Lower leg skin (tissue), 3 donors: ENCODE results near the gene HSH2D.
"Not testable (repeated sequence)": the region's sequence is repeated elsewhere in the genome, so short reads cannot be mapped to it uniquely, and the experiment has no call there.

Experiments used
- POLR2A ChIP-seq, 2 donors: fragments of 450-650 bp; IDR thresholded peaks; one replicate each; pipeline ENCODE4 v1.6.1; 2016 to 2017; ENCODE audit warnings: antibody characterized with exemption in 2 of 2, mild to moderate bottlenecking in 1 of 2, moderate library complexity in 1 of 2
- TF ChIP-seq, protein P1 (sequence below), 3 donors: fragments of 450-650 bp; IDR thresholded peaks; one replicate each; pipeline ENCODE4 v1.5.1; 2016; ENCODE audit warnings: antibody characterized with exemption in 3 of 3, mild to moderate bottlenecking in 3 of 3, moderate library complexity in 2 of 3

DNA sequence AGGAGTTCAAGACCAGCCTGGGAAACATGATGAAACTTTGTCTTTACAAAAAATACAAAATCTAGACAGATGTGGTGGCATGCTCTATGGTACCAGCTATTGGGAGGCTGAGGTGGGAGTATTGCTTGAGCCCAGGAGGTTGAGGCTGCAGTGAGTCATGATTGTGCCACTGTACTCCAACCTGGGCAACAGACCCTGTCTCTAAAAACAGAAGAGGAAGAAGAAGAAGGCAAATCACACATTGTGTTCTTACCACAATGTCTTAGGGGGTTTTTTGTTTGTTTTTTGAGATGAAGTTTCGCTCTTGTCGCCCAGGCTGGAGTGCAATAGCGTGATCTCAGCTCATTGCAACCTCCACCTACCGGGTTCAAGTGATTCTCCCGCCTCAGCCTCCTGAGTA lies 35.4 kb downstream of the HSH2D start:
- TF ChIP-seq, protein P1, sequence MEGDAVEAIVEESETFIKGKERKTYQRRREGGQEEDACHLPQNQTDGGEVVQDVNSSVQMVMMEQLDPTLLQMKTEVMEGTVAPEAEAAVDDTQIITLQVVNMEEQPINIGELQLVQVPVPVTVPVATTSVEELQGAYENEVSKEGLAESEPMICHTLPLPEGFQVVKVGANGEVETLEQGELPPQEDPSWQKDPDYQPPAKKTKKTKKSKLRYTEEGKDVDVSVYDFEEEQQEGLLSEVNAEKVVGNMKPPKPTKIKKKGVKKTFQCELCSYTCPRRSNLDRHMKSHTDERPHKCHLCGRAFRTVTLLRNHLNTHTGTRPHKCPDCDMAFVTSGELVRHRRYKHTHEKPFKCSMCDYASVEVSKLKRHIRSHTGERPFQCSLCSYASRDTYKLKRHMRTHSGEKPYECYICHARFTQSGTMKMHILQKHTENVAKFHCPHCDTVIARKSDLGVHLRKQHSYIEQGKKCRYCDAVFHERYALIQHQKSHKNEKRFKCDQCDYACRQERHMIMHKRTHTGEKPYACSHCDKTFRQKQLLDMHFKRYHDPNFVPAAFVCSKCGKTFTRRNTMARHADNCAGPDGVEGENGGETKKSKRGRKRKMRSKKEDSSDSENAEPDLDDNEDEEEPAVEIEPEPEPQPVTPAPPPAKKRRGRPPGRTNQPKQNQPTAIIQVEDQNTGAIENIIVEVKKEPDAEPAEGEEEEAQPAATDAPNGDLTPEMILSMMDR (IDR thresholded peaks at IDR 0.05): not testable (repeated sequence)
- not testable (repeated sequence) for TF ChIP-seq POLR2A (IDR thresholded peaks at IDR 0.05)
